ENCODE results near the gene ZBBX. TPM values are rescaled to one million over a fixed set of nuclear protein-coding genes. Genes with fewer than 3 reads are reported as not detected.

The ZBBX gene
- total and polyA plus RNA-seq, 9 of the 15 experiments (the other 6 are each of a cell fraction or from before 2014, with no cell fraction given) = not detected

GRCh38 chr3:167300207-167300606, 79.9 kb downstream of the ZBBX start:
- in situ Hi-C loops (cut with MboI) = no loop called here
- CTCF ChIA-PET (ENCODE audit: low intra/inter-chr PET ratio) = no interaction called here
- no peak overlapping the region for H3K4me3 ChIP-seq

GRCh38 chr3:167289435-167289834, 90.7 kb downstream of the ZBBX start:
- Histone ChIP-seq H3K4me3 (no peak overlapping the region), H3K36me3 (ENCODE audit: control insufficient read depth, insufficient read depth, low read length) (no peaks in the 10 kb centered on the region), H3K9me3 (replicated peaks; ENCODE audit: control insufficient read depth, insufficient read depth, low read depth, low read length) (no peaks in the 10 kb centered on the region), H3K79me2 (ENCODE audit: control insufficient read depth, insufficient read depth, low read length) (no peaks in the 10 kb centered on the region), H2AFZ (ENCODE audit: low read depth, low read length) (no peak overlapping the region), H3K4me2 (ENCODE audit: insufficient read depth, low read length) (no peak overlapping the region), H4K20me1 (replicated peaks; ENCODE audit: control insufficient read depth, insufficient read depth, low read length) (no peaks in the 10 kb centered on the region), H3K27ac (ENCODE audit: extremely low read depth, low read depth, low read length) (no peak overlapping the region), H3K9ac (ENCODE audit: insufficient read depth in 1 of 2, low read depth in 2 of 2, low read length in 2 of 2) (no peak overlapping the region), H3K9me1 (ENCODE audit: control insufficient read depth, insufficient read depth, low read length) (no peaks in the 10 kb centered on the region), H3K4me1 (replicated peaks in 1 of 2; ENCODE audit: control insufficient read depth in 2 of 2, insufficient read depth in 2 of 2, low read length in 2 of 2) (no peaks in the 10 kb centered on the region), H3K27me3 (ENCODE audit: control insufficient read depth in 2 of 2, insufficient read depth in 2 of 2, low read length in 2 of 2) (no peaks in the 10 kb centered on the region)
- ChIA-PET CTCF (ENCODE audit: low intra/inter-chr PET ratio) (no interaction called here), POLR2A (interaction anchor here (0.8 kb wide), 1 partner anchor 10 kb away, joined by 3 read pairs; no protein-coding TSS in a partner anchor)
- BruUV-seq (replicated peaks) = no TSS peak
- no peak for FAIRE-seq
- in situ Hi-C loops (cut with MboI) (no loop called here), intact Hi-C loops (cut with micrococcal nuclease) (no loop called here)
- 0% methylated on average over 8 of the region's 8 CpGs for WGBS (ENCODE audit: insufficient coverage, low coverage, missing lambda C conversion rate)
- no peak for DNase-seq (ENCODE audit: extremely low read depth in 1 of 4, low spot score in 3 of 4)
- no peak for ATAC-seq
- no peak for TF ChIP-seq SMAD2 (IDR thresholded peaks at IDR 0.05; ENCODE audit: low read depth, low read length)
- TF ChIP-seq FIP1L1 (IDR thresholded peaks at IDR 0.05; ENCODE audit: low read depth, low read length, poor library complexity, severe bottlenecking) = no peak
- TF ChIP-seq CREB3 (tag; conservative IDR thresholded peaks at IDR 0.05; ENCODE audit: low read depth) = no peak
- TF ChIP-seq SMAD3 (CRISPR knock-in tag; conservative IDR thresholded peaks at IDR 0.05) = no peak
- TF ChIP-seq ZBTB34 (CRISPR knock-in tag; IDR thresholded peaks at IDR 0.05) = no peak
- no peak for TF ChIP-seq GTF2B (IDR thresholded peaks at IDR 0.05; ENCODE audit: extremely low read depth, insufficient read length)
- no peak for TF ChIP-seq POLR2A (conservative IDR thresholded peaks at IDR 0.05)
- no peak for TF ChIP-seq NCOA4 (IDR thresholded peaks at IDR 0.05; ENCODE audit: partially characterized antibody)

More at GRCh38 chr3:167300207-167300606, 79.9 kb downstream of the ZBBX start:
- TF ChIP-seq ZBTB7A (IDR thresholded peaks at IDR 0.05; ENCODE audit: borderline replicate concordance, control insufficient read depth, low read depth, low read length) = no peak
- TF ChIP-seq NCOA4 (IDR thresholded peaks at IDR 0.05; ENCODE audit: partially characterized antibody) = no peak
- TF ChIP-seq NR2F6 (CRISPR knock-in tag; IDR thresholded peaks at IDR 0.05) = no peak
- TF ChIP-seq HNRNPL (IDR thresholded peaks at IDR 0.05; ENCODE audit: low read depth, low read length) = no peak
- no peak for TF ChIP-seq CBX2 (IDR thresholded peaks at IDR 0.05; ENCODE audit: insufficient read depth, low read length, poor library complexity, severe bottlenecking)
- no peak for DNase-seq (ENCODE audit: extremely low read depth in 1 of 4, low spot score in 3 of 4)
- H3K9me3 ChIP-seq (replicated peaks; ENCODE audit: control insufficient read depth, insufficient read depth, low read depth, low read length) = no peaks in the 10 kb centered on the region
- H3K4me1 ChIP-seq (replicated peaks in 1 of 2; ENCODE audit: control insufficient read depth in 2 of 2, insufficient read depth in 2 of 2, low read length in 2 of 2) = no peaks in the 10 kb centered on the region
- H4K20me1 ChIP-seq (replicated peaks; ENCODE audit: control insufficient read depth, insufficient read depth, low read length) = no peaks in the 10 kb centered on the region
- H3K9me1 ChIP-seq (ENCODE audit: control insufficient read depth, insufficient read depth, low read length) = no peaks in the 10 kb centered on the region
- intact Hi-C loops (cut with micrococcal nuclease) = no loop called here
- no peak overlapping the region for H3K27ac ChIP-seq (ENCODE audit: extremely low read depth, low read depth, low read length)
- no peak overlapping the region for H3K9ac ChIP-seq (ENCODE audit: insufficient read depth in 1 of 2, low read depth in 2 of 2, low read length in 2 of 2)
- H3K27me3 ChIP-seq (ENCODE audit: control insufficient read depth in 2 of 2, insufficient read depth in 2 of 2, low read length in 2 of 2) = no peaks in the 10 kb centered on the region
- no TSS peak for BruUV-seq (replicated peaks)
- H2AFZ ChIP-seq (ENCODE audit: low read depth, low read length) = no peak overlapping the region
- FAIRE-seq = no peak
- no peak overlapping the region for H3K4me2 ChIP-seq (ENCODE audit: insufficient read depth, low read length)
- H3K36me3 ChIP-seq (ENCODE audit: control insufficient read depth, insufficient read depth, low read length) = no peaks in the 10 kb centered on the region
- POLR2A ChIA-PET = no interaction called here
- no peaks in the 10 kb centered on the region for H3K79me2 ChIP-seq (ENCODE audit: control insufficient read depth, insufficient read depth, low read length)
- ATAC-seq = no peak
